HCT116 (cell line): ENCODE results near the gene NUFIP2. TPM values are rescaled to one million over a fixed set of nuclear protein-coding genes. Genes with fewer than 3 reads are reported as not detected.
"Not testable (repeated sequence)": the region's sequence is repeated elsewhere in the genome, so short reads cannot be mapped to it uniquely, and the experiment has no call there.

Experiments
- ATAC-seq: fragments of 200-7000 bp; cut with Tn5 transposase; 2 replicates; pipeline ENCODE4 v1.9.1; 2020; ENCODE audit warnings: mild to moderate bottlenecking, moderate library complexity
- BruUV-seq: library from RNA; stranded (reverse); fragments of 400-500 nt; replicated peaks from 2 replicates; lab custom pipeline; 2021; lab: Mats Ljungman, UMichigan
- CTCF ChIA-PET: fragments of 300-600 bp; sonication (Branson Sonifier 250); formaldehyde crosslinking; loops from one replicate; lab custom pipeline; 2021; ENCODE audit warnings: antibody characterized with exemption; lab: Charles Lee
- POLR2A ChIA-PET: fragments of 300-600, 350-600 bp; sonication (Branson Sonifier 250); formaldehyde crosslinking; loops from one replicate; lab custom pipeline; 2021; ENCODE audit warnings: antibody characterized with exemption; lab: Charles Lee
- RAD21 ChIA-PET, 2 experiments: fragments of 300-600 bp; sonication (Branson Sonifier 250); formaldehyde crosslinking; loops; one replicate each; lab custom pipeline; 2023; ENCODE audit warnings: low total read pairs in 2 of 2; ENCODE audit not compliant: uncharacterized antibody in 2 of 2, unreplicated experiment in 2 of 2, low non-redundant PET in 1 of 2; lab: Charles Lee
- DNase-seq: peaks from one replicate; pipeline ENCODE4 v3.0.0-alpha.2; 2010; ENCODE audit warnings: low read depth, low spot score
- H2AFZ ChIP-seq: fragments of 200-600 bp; shearing (Covaris generic), sonication (generic); 2 replicates; pipeline ENCODE4 v1.6.1; 2017; ENCODE audit warnings: low read depth, mixed run types, mixed read lengths, antibody characterized with exemption, low read length; ENCODE audit not compliant: poor library complexity, severe bottlenecking
- H3K27ac ChIP-seq: 2 replicates; pipeline ENCODE4 v1.5.1; 2012; ENCODE audit warnings: low read depth, low read length
- H3K27me3 ChIP-seq: fragments of 200-600 bp; sonication (generic); 2 replicates; pipeline ENCODE4 v1.6.1; 2016; ENCODE audit warnings: mixed run types, low read length, mixed read lengths; ENCODE audit not compliant: insufficient read depth
- H3K36me3 ChIP-seq, 2 experiments: fragments of 200-500 bp in 1 of 2; fragments of 200-600 bp in 1 of 2; sonication (Bioruptor generic) in 1 of 2; sonication (generic) in 1 of 2; 2 replicates each; pipeline versions ENCODE4 v1.5.1 to v1.6.1; 2014 to 2016; ENCODE audit warnings: low read length in 2 of 2, inconsistent platforms in 1 of 2, mixed read lengths in 1 of 2, mixed run types in 1 of 2; ENCODE audit not compliant: insufficient read depth in 2 of 2, control insufficient read depth in 1 of 2
- H3K4me1 ChIP-seq, 2 experiments: fragments of 200-600 bp in 1 of 2; sonication (generic) in 1 of 2; 2 replicates each; pipeline versions ENCODE4 v1.5.1 to v1.6.1; 2012 to 2017; ENCODE audit warnings: low read length in 2 of 2, inconsistent platforms in 1 of 2, mild to moderate bottlenecking in 1 of 2, mixed read lengths in 1 of 2, mixed run types in 1 of 2, moderate library complexity in 1 of 2; ENCODE audit not compliant: insufficient read depth in 2 of 2, control insufficient read depth in 1 of 2
- H3K4me2 ChIP-seq: fragments of 200-600 bp; sonication (generic); 2 replicates; pipeline ENCODE4 v1.6.1; 2017; ENCODE audit warnings: mixed run types, low read length, mixed read lengths
- H3K4me3 ChIP-seq, 2 experiments: fragments of 200-600 bp in 1 of 2; sonication (generic) in 1 of 2; replicated peaks in 1 of 2; 2 replicates each; pipeline ENCODE4 v1.5.1; 2011 to 2016; ENCODE audit warnings: low read length in 2 of 2, control low read depth in 1 of 2, low read depth in 1 of 2, mild to moderate bottlenecking in 1 of 2, mixed read lengths in 1 of 2, mixed run types in 1 of 2
- H3K79me2 ChIP-seq: fragments of 200-600 bp; sonication (generic); 2 replicates; pipeline ENCODE4 v1.6.1; 2017; ENCODE audit warnings: mild to moderate bottlenecking, mixed run types, low read length, moderate library complexity, mixed read lengths; ENCODE audit not compliant: insufficient read depth
- H3K9ac ChIP-seq: fragments of 200-600 bp; sonication (generic); 2 replicates; pipeline ENCODE4 v1.6.1; 2016; ENCODE audit warnings: low read length, mixed read lengths
- H3K9me2 ChIP-seq: fragments of 200-600 bp; sonication (generic), shearing (Covaris generic); 2 replicates; pipeline ENCODE4 v1.6.1; 2017; ENCODE audit warnings: mixed run types, mild to moderate bottlenecking, moderate library complexity; ENCODE audit not compliant: insufficient read depth
- H3K9me3 ChIP-seq, 2 experiments: fragments of 200-500 bp in 1 of 2; fragments of 200-600 bp in 1 of 2; sonication (Bioruptor generic) in 1 of 2; sonication (generic) in 1 of 2; 2 replicates each; pipeline ENCODE4 v1.6.1; 2014 to 2017; ENCODE audit warnings: low read length in 2 of 2, mixed read lengths in 2 of 2, inconsistent platforms in 1 of 2, low read depth in 1 of 2, mild to moderate bottlenecking in 1 of 2, mixed run types in 1 of 2, moderate library complexity in 1 of 2; ENCODE audit not compliant: control insufficient read depth in 1 of 2, insufficient read depth in 1 of 2
- H4K20me1 ChIP-seq: fragments of 200-600 bp; sonication (generic), shearing (Covaris generic); 2 replicates; pipeline ENCODE4 v1.6.1; 2017; ENCODE audit warnings: mixed run types, mild to moderate bottlenecking, moderate library complexity; ENCODE audit not compliant: insufficient read depth
- CEBPB ChIP-seq: IDR thresholded peaks from 2 replicates; pipeline ENCODE4 v1.6.1; 2012; ENCODE audit warnings: low read depth
- EZH2phosphoT487 ChIP-seq: fragments of 200-600 bp; IDR thresholded peaks from 2 replicates; pipeline ENCODE4 v1.6.1; 2018; ENCODE audit warnings: antibody characterized with exemption, borderline replicate concordance
- intact Hi-C: fragments of 100-400 bp; cut with micrococcal nuclease; formaldehyde crosslinking; loops from 2 replicates; pipeline ENCODE4 v1.10.0; 2022
- total RNA-seq: library from RNA; stranded (reverse); gene quantifications from one replicate; pipeline ENCODE4 v1.2.1, GENCODE V29; 2021; ENCODE audit not compliant: unreplicated experiment
- TF ChIP-seq, protein P1 (sequence below): IDR thresholded peaks from 2 replicates; pipeline ENCODE4 v1.6.1; 2012; ENCODE audit warnings: low read depth

The NUFIP2 gene
- total RNA-seq, 1 experiment from 2014 or later, result 66.5 TPM

DNA sequence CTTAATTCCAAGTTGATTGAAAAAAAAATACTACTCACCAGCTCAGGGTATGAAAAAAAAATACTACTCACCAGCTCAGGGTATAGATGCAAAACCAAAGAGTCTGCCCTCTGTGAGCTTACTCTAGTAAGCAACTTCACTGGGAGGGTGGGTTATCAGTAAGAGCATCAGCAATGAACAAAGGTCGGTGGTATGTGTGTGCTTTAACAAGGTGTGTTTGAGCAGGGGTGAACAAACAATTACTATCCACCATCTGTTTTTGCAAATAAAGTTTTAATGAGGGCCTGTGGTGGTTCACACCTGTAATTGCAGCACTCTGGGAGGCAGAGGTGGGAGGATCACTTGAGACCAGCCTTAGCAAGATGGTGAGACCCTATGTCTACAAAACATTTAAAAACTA lies 20.0 kb downstream of the NUFIP2 start:
- Histone ChIP-seq H3K9me3 (no peaks in the 10 kb centered on the region), H3K79me2 (peaks cover 99% of the 10 kb centered on the region), H3K36me3 (peaks cover 28 to 48% of the 10 kb centered on the region in 2 experiments), H3K4me2 (no peak overlapping the region), H3K4me3 (no peak overlapping the region), H3K27ac (no peak overlapping the region), H3K27me3 (no peaks in the 10 kb centered on the region), H2AFZ (no peak overlapping the region), H3K9ac (no peak overlapping the region), H4K20me1 (peaks cover 50% of the 10 kb centered on the region), H3K4me1 (no peaks in the 10 kb centered on the region), H3K9me2 (no peaks in the 10 kb centered on the region)
- no TSS peak for BruUV-seq
- intact Hi-C loops, result no loop called here
- TF ChIP-seq CEBPB (no peak), EZH2phosphoT487 (no peak)
- TF ChIP-seq, protein P1, sequence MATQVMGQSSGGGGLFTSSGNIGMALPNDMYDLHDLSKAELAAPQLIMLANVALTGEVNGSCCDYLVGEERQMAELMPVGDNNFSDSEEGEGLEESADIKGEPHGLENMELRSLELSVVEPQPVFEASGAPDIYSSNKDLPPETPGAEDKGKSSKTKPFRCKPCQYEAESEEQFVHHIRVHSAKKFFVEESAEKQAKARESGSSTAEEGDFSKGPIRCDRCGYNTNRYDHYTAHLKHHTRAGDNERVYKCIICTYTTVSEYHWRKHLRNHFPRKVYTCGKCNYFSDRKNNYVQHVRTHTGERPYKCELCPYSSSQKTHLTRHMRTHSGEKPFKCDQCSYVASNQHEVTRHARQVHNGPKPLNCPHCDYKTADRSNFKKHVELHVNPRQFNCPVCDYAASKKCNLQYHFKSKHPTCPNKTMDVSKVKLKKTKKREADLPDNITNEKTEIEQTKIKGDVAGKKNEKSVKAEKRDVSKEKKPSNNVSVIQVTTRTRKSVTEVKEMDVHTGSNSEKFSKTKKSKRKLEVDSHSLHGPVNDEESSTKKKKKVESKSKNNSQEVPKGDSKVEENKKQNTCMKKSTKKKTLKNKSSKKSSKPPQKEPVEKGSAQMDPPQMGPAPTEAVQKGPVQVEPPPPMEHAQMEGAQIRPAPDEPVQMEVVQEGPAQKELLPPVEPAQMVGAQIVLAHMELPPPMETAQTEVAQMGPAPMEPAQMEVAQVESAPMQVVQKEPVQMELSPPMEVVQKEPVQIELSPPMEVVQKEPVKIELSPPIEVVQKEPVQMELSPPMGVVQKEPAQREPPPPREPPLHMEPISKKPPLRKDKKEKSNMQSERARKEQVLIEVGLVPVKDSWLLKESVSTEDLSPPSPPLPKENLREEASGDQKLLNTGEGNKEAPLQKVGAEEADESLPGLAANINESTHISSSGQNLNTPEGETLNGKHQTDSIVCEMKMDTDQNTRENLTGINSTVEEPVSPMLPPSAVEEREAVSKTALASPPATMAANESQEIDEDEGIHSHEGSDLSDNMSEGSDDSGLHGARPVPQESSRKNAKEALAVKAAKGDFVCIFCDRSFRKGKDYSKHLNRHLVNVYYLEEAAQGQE, result no peak
- RAD21 ChIA-PET, result no interaction called here
- DNase-seq (no peak), ATAC-seq (no peak)
- CTCF ChIA-PET, result interaction anchor here (2.4 kb wide), 1 partner anchor 17 kb away, joined by 9 read pairs; no protein-coding TSS in a partner anchor
- POLR2A ChIA-PET, result interaction anchor here (1.1 kb wide), 1 partner anchor 21 kb away, joined by 3 read pairs; the partner anchor contains the start of gene NUFIP2

DNA sequence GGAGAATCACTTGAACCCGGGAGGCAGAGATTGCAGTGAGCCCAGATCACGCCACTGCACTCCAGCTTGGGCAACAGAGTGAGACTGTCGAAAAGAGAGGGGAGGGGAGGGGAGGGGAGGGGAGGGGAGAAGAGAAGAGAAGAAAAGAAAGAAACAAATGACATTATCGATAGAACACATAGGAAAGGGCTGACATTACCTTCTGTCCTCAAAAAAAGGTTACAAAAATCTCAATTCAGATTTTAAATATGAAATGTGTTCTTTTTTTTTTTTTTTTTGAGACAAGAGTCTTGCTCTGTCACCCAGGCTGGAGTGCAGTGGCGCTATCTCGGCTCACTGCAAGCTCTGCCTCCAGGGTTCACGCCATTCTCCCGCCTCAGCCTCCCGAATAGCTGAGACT lies 22.0 kb downstream of the NUFIP2 start:
- H3K27ac ChIP-seq, DNase-seq, H3K4me3 ChIP-seq, H3K4me1 ChIP-seq, H3K4me2 ChIP-seq, intact Hi-C loops, H3K9ac ChIP-seq, CTCF ChIA-PET, BruUV-seq, H3K9me3 ChIP-seq, H3K27me3 ChIP-seq, POLR2A ChIA-PET, H2AFZ ChIP-seq, ATAC-seq, RAD21 ChIA-PET, H3K9me2 ChIP-seq: not testable (repeated sequence)
- peaks cover 21 to 36% of the 10 kb centered on the region in 2 experiments for H3K36me3 ChIP-seq
- peaks cover 44% of the 10 kb centered on the region for H4K20me1 ChIP-seq
- H3K79me2 ChIP-seq, result peaks cover 99% of the 10 kb centered on the region
